Activated CD8-positive, alpha-beta memory T cell treated with anti-CD3 and anti-CD28 coated beads for 24 hours (primary cell): ENCODE data around the gene REPIN1.

ENCODE experiments used
- DNase-seq: peaks from one replicate; pipeline ENCODE4 v3.0.0-alpha.2; 2020

REPIN1 gene

GRCh38 chr7:150337659-150338081 is 31.0 kb upstream of the REPIN1 start:
- DNase-seq, result no peak

GRCh38 chr7:150338166-150338829 is 30.3 kb upstream of the REPIN1 start:
- DNase-seq, result no peak

DNA sequence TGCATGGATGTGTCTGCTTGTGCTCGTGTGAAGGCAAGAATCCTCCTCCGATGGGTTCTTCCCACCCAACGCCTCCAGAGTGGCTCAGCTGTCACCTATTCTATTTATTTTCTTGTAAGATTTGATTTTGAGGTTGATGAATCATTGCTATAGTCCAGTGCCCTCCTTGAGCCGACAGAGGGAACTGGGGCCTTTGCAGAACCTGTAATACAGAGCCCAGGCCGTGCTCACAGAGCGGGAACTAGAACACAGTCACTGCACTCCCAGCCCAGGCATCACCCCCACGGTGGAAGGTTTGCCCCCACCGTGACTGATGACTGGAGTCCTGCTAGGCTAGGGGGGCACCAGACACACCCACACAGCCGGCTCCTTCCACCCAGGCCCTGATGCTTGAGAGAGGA is 29.2 kb upstream of the REPIN1 start:
- no peak for DNase-seq

- no peak for DNase-seq
Measured at GRCh38 chr7:150340024-150340749, 28.4 kb upstream of the REPIN1 start.

GRCh38 chr7:150340875-150341262 is 27.8 kb upstream of the REPIN1 start:
- no peak for DNase-seq

GRCh38 chr7:150341263-150342120 is 27.1 kb upstream of the REPIN1 start, which contains the start of gene RARRES2:
Gene RARRES2, minus strand, starts transcription at chr7:150341629. Its CDS starts 1,020 bp downstream, at chr7:150340609.
- no peak for DNase-seq

DNA sequence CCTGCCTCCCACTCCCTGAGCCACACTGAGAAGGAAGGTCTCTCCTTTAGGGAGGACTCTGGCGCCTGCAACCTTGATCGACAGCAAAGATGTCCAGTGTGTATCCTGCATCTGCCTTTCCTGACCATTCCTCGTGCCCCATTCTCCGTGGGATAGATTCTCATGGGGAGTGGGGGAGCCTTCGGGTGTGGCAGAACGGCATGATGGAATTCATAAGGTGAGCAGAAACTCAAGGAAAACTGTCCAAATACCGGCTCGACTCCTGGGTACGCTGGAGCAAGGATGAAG is 26.6 kb upstream of the REPIN1 start:
- no peak for DNase-seq

GRCh38 chr7:150343225-150343624 is 25.4 kb upstream of the REPIN1 start:
- no peak for DNase-seq

DNA sequence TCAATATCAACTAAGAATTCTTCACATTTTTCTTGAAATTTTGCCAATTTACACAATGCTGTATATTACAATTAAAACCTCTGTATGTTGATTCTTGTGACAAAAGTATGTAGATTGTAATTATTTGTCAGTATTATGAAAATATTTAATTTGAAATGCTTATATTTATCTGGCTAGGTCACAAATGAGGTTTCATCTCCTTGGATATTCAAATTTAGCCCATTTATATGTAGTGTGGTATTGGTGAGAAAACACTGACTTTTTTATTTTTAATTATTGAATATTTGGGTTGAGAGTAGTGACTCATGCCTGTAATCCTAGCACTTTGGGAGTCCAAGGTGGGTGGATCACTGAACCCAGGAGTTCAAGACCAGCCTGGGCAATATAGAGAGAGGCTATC is 24.3 kb upstream of the REPIN1 start:
- no peak for DNase-seq

DNA sequence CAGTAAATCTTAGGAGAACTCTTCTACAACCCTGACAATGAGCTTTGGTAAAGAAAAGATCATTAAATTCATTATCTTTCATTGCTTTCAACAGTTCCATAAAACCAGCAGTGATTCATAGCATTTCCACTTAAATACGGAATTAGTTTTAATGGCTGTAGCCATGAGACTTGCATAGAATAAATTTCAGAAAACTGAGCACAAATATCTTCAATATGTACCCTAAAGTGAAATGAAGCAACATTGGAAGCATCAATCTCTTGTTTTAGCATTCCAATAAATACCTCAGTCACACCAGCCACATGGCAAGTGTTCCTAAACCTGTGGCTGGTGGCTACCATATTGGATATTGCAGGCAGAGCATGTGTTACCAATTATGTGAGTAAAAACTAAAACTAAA is 23.6 kb upstream of the REPIN1 start:
- DNase-seq, result no peak

DNA sequence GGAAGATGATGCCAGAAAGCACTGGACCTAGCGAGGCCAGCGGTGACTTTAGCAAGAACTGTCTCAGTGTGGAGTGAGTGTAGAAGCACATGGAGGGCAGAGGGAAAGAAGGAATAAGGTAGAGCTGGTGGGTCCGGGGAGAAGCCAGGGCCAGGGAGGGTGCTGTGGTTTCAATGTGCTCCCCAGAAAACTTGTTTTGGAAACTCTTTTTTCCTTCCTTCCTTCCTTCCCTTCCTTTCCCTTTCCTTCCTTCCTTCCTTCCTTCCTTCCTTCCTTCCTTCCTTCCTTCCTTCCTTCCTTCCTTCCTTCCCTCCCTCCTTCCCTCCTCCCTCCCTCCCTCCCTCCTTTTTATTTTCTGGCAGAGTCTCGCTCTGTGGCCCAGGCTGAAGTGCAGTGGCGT is 21.7 kb upstream of the REPIN1 start:
- no peak for DNase-seq

DNA sequence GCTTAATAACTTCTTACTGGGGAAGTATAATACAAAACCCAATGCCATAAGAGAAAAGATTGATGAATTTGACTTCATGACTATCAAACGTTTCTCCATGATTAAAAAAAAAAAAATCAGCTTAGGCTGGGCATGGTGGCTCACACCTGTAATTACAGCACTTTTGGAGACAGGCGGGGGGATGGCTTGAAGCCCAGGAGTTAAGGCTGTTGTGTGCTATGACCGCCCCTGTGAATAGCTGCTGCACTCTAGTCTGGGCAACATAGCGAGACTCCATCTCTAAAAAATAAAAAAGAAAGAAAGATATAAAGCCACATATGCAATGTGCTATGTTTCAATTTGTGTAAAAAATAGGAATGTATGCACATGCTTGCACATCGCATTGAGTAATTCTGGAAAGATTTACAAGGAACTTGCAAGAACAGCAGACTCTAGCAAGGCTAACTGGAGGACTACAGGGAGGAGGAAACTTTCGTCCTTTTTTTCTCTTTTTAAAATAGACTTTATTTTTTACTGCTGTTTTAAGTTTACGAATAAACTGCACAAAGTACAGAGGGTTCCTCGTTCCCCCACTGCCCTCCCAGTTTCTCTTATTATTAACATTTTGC is 16.9 kb upstream of the REPIN1 start:
- DNase-seq, result no peak

- no peak for DNase-seq
Measured at GRCh38 chr7:150355666-150356059, 13.0 kb upstream of the REPIN1 start.

DNA sequence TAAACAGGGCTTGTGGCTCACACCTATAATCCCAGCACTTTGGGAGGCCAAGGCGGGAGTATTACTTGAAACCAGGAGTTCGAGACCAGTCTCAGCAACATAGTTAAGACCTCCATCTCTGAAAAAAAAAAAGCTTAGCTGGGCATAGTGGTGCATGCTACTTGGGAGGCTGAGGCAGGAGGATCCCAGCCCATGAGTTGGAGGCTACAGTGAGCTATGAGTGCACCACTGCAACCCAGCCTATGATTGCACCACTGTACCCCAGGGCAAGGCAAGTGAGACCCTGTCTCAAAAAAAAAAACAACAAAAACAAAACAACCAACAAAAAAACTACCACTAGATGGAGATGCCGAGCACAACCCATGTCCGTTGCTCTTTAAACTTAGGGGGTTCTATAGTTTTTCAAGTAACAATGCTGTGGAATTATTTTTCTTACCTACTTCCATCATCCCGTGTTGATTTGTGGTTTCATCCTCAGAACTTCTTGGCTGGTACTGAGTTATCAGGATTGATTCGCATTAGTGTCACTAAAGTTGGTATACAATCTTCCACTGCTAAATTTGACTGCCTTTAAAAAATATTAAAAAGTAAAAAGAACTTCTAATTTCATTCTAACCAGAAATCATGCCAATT is 12.2 kb upstream of the REPIN1 start:
- no peak for DNase-seq

- peak; percentile 82 for DNase-seq
Measured at GRCh38 chr7:150357270-150357669, 11.4 kb upstream of the REPIN1 start.

GRCh38 chr7:150357771-150358427 is 10.7 kb upstream of the REPIN1 start:
- no peak for DNase-seq

DNA sequence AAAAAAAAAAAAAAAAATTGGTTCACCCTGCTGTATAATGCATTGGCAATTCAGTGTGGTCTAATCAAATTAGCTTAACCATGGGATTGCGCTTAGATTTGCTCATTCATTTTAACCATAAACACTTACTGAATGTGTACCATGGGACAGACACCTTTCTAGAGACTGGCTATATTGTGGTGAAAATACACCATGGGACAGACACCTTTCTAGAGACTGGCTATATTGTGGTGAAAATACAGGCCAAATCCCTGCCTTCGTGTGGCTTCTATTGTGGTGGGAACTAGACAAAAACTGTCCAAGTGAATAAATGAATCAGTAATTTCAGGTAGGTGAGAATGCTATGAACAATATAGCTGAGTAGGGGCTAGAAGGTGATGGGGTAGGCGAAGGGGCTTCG is 10.2 kb upstream of the REPIN1 start:
- no peak for DNase-seq

- DNase-seq, result no peak
Measured at GRCh38 chr7:150358988-150359621, 9.5 kb upstream of the REPIN1 start.

DNA sequence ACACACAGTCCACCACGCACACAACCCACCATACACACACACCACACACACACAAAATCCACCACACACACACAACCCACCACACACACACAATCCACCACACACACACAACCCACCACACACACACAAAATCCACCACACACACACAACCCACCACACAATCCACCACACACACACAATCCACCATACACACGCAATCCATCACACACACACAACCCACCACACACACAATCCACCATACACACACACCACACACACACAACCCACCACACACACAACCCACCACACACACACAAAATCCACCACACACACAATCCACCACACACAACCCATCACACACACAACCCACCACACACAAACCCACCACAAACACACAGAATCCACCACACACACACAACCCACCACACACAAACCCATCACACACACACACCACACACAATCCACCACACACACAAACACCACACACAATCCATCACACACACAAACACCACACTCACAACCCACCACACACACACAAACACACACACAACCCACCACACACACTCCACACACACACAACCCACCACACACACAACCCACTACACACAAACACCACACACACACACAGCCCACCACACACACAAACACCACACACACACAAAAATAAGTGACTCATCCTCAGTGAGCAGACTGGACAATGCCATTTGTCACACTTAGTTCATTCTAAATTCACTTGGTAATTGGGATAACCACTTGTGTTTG is 8.8 kb upstream of the REPIN1 start:
- DNase-seq, result no peak

DNA sequence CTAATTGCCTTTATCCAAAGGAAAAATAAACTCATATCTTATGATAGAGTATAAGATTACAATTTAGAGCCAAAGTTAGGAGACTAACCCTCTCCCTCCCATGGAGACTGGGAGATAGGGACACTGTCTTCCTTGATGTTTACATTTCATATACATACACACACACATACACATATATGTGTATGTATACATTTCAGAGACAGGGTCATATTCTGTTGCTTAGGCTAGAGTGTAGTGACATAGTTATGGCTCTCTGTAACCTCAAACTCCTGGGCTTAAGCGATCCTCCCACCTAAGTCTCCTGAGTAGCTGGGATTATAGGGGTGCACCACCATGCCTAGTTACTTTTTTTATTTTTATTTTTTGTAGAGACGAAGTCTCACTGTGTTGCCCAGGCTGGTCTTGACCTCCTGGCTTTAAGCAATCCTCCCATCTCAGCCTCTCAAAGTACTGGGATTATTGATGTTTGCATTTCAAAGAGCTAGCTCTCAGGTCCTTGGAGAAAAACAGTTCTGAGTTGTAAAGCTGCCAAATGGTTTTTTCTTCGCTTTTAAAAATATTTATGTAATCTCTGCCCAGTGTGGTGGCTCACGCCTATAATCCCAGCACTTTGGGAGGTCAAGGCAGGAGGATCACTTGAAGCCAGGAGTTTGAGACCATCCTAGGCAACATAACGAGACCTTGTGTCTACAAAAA is 8.1 kb upstream of the REPIN1 start:
- DNase-seq, result no peak

DNA sequence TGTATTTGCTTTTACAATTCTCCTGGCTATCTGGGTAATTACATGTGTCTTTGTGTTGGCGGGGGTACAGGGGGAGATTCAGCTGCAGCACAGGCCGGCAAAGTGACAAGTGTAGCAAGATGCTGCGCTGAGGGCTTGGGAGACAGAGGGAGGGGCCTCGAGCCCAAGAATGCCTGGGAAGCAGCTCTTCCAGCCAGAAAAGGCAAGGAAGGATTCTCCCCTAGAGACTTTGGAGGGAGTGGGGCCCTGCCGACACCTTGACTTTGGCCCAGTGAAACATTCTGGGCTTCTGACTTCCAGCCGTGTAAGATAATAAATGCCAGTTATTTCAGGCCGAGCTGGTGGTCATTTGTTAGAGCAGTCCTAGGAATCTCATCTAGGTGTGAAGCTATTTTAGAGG is 7.2 kb upstream of the REPIN1 start:
- no peak for DNase-seq
